Measurements from ENCODE around the gene ROR2.

GRCh38 chr9:91724609-91725505, 225.2 kb downstream of the ROR2 start:
- TF ChIP-seq CTCF (IDR thresholded peaks at IDR 0.05; ENCODE audit: insufficient read depth, low read length, poor library complexity, severe bottlenecking) (no peak), EZH2phosphoT487 (conservative IDR thresholded peaks at IDR 0.05; ENCODE audit: low read length) (no peak)
